Endothelial cell of umbilical vein (primary cell): Measurements from ENCODE around the gene LIME1. TPM values are rescaled to one million over a fixed set of nuclear protein-coding genes. Genes with fewer than 3 reads are reported as not detected.

ENCODE experiments used
- BruUV-seq: library from RNA; stranded (reverse); fragments of 400-500 nt; replicated peaks from 2 replicates; lab custom pipeline; 2021; lab: Mats Ljungman, UMichigan
- CTCF ChIA-PET: fragments of 300-600, 350-600 bp; sonication (Branson Sonifier 250); formaldehyde crosslinking; loops from one replicate; lab custom pipeline; 2021; ENCODE audit warnings: antibody characterized with exemption, inconsistent platforms; lab: Charles Lee
- POLR2A ChIA-PET: fragments of 300-600, 350-600 bp; sonication (Branson Sonifier 250); formaldehyde crosslinking; loops from one replicate; lab custom pipeline; 2021; ENCODE audit warnings: antibody characterized with exemption, inconsistent platforms; lab: Charles Lee
- DNase-seq: peaks from one replicate; pipeline ENCODE4 v3.0.0-alpha.2; 2011; ENCODE audit warnings: low read depth, low spot score
- FAIRE-seq: peaks from 2 replicates; lab custom pipeline; 2011; peaks lifted over from hg19 to GRCh38; lab: Jason Lieb, UNC
- H2AFZ ChIP-seq: 2 replicates; pipeline ENCODE4 v1.6.0; 2012; ENCODE audit warnings: low read depth, low read length, control low read depth, inconsistent platforms
- H3K27ac ChIP-seq: 2 replicates; pipeline ENCODE4 v1.5.1; 2011; ENCODE audit warnings: low read depth, mild to moderate bottlenecking, control low read depth, low read length, moderate library complexity; ENCODE audit not compliant: insufficient read depth
- H3K27me3 ChIP-seq, 2 experiments: 2 replicates each; pipeline versions ENCODE4 v1.6.0 to v1.6.1; 2011; ENCODE audit warnings: low read length in 2 of 2, mixed read lengths in 1 of 2; ENCODE audit not compliant: control insufficient read depth in 2 of 2, insufficient read depth in 2 of 2
- H3K36me3 ChIP-seq, 2 experiments: 2 replicates in 1 of 2; 3 replicates in 1 of 2; pipeline ENCODE4 v1.5.1; 2011; ENCODE audit warnings: low read length in 2 of 2, mild to moderate bottlenecking in 1 of 2, moderate library complexity in 1 of 2; ENCODE audit not compliant: control insufficient read depth in 2 of 2, insufficient read depth in 2 of 2; ENCODE audit errors: extremely low read depth in 1 of 2
- H3K4me1 ChIP-seq: 3 replicates; pipeline ENCODE4 v1.5.1; 2011; ENCODE audit warnings: mild to moderate bottlenecking, low read length; ENCODE audit not compliant: control insufficient read depth, insufficient read depth; ENCODE audit errors: extremely low read depth
- H3K4me2 ChIP-seq: 2 replicates; pipeline ENCODE4 v1.6.1; 2011; ENCODE audit warnings: low read length, control low read depth, mixed read lengths; ENCODE audit not compliant: insufficient read depth
- H3K4me3 ChIP-seq, 3 experiments: fragments of 200-600 bp in 1 of 3; sonication (generic), shearing (Covaris generic) in 1 of 3; replicated peaks in 1 of 3; 2 replicates each; pipeline ENCODE4 v1.5.1; 2011 to 2016; ENCODE audit warnings: control low read depth in 3 of 3, low read length in 3 of 3, mild to moderate bottlenecking in 2 of 3, inconsistent platforms in 1 of 3, low read depth in 1 of 3, moderate library complexity in 1 of 3; ENCODE audit not compliant: insufficient read depth in 1 of 3
- H3K79me2 ChIP-seq: 2 replicates; pipeline ENCODE4 v1.6.0; 2012; ENCODE audit warnings: low read length, inconsistent platforms; ENCODE audit not compliant: control insufficient read depth, insufficient read depth
- H3K9ac ChIP-seq: replicated peaks from 2 replicates; pipeline ENCODE3; 2011; ENCODE audit warnings: low read length, control low read depth; ENCODE audit not compliant: insufficient read depth; ENCODE audit errors: extremely low read depth
- H3K9me1 ChIP-seq: replicated peaks from 3 replicates; pipeline ENCODE4 v1.6.0; 2011; ENCODE audit warnings: mild to moderate bottlenecking, low read length; ENCODE audit not compliant: control insufficient read depth, insufficient read depth; ENCODE audit errors: extremely low read depth
- H3K9me3 ChIP-seq: replicated peaks from 2 replicates; pipeline ENCODE4 v1.5.1; 2012; ENCODE audit warnings: low read length, inconsistent platforms; ENCODE audit not compliant: control insufficient read depth, insufficient read depth
- H4K20me1 ChIP-seq: replicated peaks from 2 replicates; pipeline ENCODE3; 2011; ENCODE audit warnings: mild to moderate bottlenecking, low read length; ENCODE audit not compliant: control insufficient read depth, insufficient read depth; ENCODE audit errors: extremely low read depth
- EZH2 ChIP-seq: IDR thresholded peaks from 2 replicates; pipeline ENCODE4 v1.6.1; 2012; ENCODE audit warnings: borderline replicate concordance, low read depth, mild to moderate bottlenecking, moderate library complexity, low read length, inconsistent platforms; ENCODE audit not compliant: severe bottlenecking
- FOS ChIP-seq: IDR thresholded peaks from 2 replicates; pipeline ENCODE4 v1.6.1; 2011; ENCODE audit warnings: mild to moderate bottlenecking, low read length, moderate library complexity, borderline replicate concordance; ENCODE audit not compliant: insufficient read depth
- GATA2 ChIP-seq: IDR thresholded peaks from 2 replicates; pipeline ENCODE4 v1.7.0; 2011; ENCODE audit warnings: low read depth, mild to moderate bottlenecking, moderate library complexity, mixed read lengths, low read length; ENCODE audit not compliant: insufficient read length, insufficient read depth
- JUN ChIP-seq: IDR thresholded peaks from 2 replicates; pipeline ENCODE4 v1.6.1; 2011; ENCODE audit warnings: borderline replicate concordance, low read depth; ENCODE audit not compliant: insufficient read length, insufficient read depth
- MYC ChIP-seq: IDR thresholded peaks from one replicate; pipeline ENCODE4 v1.6.1; 2011; ENCODE audit warnings: mild to moderate bottlenecking, low read depth, low read length
- POLR2A ChIP-seq: IDR thresholded peaks from 2 replicates; pipeline ENCODE4 v1.6.1; 2012; ENCODE audit warnings: low read depth, mild to moderate bottlenecking, control low read depth, low read length
- POLR2AphosphoS5 ChIP-seq: IDR thresholded peaks from 2 replicates; pipeline ENCODE4 v1.6.1; 2012; ENCODE audit warnings: low read depth, mild to moderate bottlenecking, control low read depth, low read length, moderate library complexity; ENCODE audit not compliant: insufficient read depth
- dilution Hi-C: fragments of 300-500 bp; cut with MboI; formaldehyde crosslinking; loops from one replicate; pipeline ENCODE4 v1.15.0; 2019; ENCODE audit warnings: low sequenced_read_pairs; ENCODE audit not compliant: extremely low pct_ligation_motif_present
- intact Hi-C: fragments of 100-400 bp; cut with micrococcal nuclease; formaldehyde crosslinking; loops from one replicate; pipeline ENCODE4 v1.10.0; 2022
- polyA plus RNA-seq, 4 experiments: library from polyadenylated mRNA; depleted of rRNA in 3 of 4; stranded (reverse) in 3 of 4; unstranded in 1 of 4; fragments of >200 nt; gene quantifications; 2 replicates each; pipeline versions ENCODE4 v1.2.1 to v1.2.3, GENCODE V29; 2011 to 2012; ENCODE audit warnings: missing spikeins in 1 of 4
- total RNA-seq: library from RNA; stranded (reverse); gene quantifications from 2 replicates; pipeline ENCODE4 v1.2.3, GENCODE V29; 2021
- TF ChIP-seq, protein P1 (sequence below), 2 donors: IDR thresholded peaks; 1 replicate in 1 of 2; 2 replicates in 1 of 2; pipeline ENCODE4 v1.5.1; 2011; ENCODE audit warnings: low read length in 2 of 2, mild to moderate bottlenecking in 2 of 2, moderate library complexity in 2 of 2, control low read depth in 1 of 2, inconsistent platforms in 1 of 2, low read depth in 1 of 2; ENCODE audit not compliant: insufficient read depth in 1 of 2; ENCODE audit errors: extremely low read depth in 1 of 2
- TF ChIP-seq, protein P2 (sequence below): IDR thresholded peaks from 2 replicates; pipeline ENCODE4 v1.6.1; 2011; ENCODE audit not compliant: insufficient read depth, insufficient read length

Gene LIME1
- total and polyA plus RNA-seq, 2 donors (not counting 3 experiments of a cell fraction or from before 2014, with no cell fraction given) = 10.7 to 12.2 TPM

- Histone ChIP-seq H3K79me2 (no peaks in the 10 kb centered on the region), H2AFZ (no peak overlapping the region), H4K20me1 (no peaks in the 10 kb centered on the region), H3K4me3 (peak overlapping the region in 1 of 3 experiments; percentile 72), H3K9me1 (no peaks in the 10 kb centered on the region), H3K9me3 (no peaks in the 10 kb centered on the region), H3K4me1 (peaks cover 9% of the 10 kb centered on the region), H3K9ac (peak overlapping the region; percentile 28), H3K27ac (no peak overlapping the region), H3K36me3 (peaks cover 0 to 19% of the 10 kb centered on the region in 2 experiments), H3K4me2 (peak overlapping the region; percentile 76), H3K27me3 (no peaks in the 10 kb centered on the region)
- BruUV-seq = no TSS peak
- ChIA-PET POLR2A (no interaction called here), CTCF (interaction anchor here (0.8 to 2.0 kb wide), 13 partner anchors 34 to 297 kb away, joined by 3 to 12 read pairs (median 5); partner anchors contain the start of genes ARFRP1, RTEL1, TNFRSF6B and TPD52L2)
- TF ChIP-seq FOS (no peak), JUN (no peak), POLR2A (no peak), EZH2 (no peak), POLR2AphosphoS5 (no peak), GATA2 (no peak), MYC (no peak)
- TF ChIP-seq, protein P1, sequence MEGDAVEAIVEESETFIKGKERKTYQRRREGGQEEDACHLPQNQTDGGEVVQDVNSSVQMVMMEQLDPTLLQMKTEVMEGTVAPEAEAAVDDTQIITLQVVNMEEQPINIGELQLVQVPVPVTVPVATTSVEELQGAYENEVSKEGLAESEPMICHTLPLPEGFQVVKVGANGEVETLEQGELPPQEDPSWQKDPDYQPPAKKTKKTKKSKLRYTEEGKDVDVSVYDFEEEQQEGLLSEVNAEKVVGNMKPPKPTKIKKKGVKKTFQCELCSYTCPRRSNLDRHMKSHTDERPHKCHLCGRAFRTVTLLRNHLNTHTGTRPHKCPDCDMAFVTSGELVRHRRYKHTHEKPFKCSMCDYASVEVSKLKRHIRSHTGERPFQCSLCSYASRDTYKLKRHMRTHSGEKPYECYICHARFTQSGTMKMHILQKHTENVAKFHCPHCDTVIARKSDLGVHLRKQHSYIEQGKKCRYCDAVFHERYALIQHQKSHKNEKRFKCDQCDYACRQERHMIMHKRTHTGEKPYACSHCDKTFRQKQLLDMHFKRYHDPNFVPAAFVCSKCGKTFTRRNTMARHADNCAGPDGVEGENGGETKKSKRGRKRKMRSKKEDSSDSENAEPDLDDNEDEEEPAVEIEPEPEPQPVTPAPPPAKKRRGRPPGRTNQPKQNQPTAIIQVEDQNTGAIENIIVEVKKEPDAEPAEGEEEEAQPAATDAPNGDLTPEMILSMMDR (IDR thresholded peaks at IDR 0.05; ENCODE audit: extremely low read depth in 1 of 2, insufficient read depth in 1 of 2, low read depth in 1 of 2, low read length in 2 of 2) = no peak
- TF ChIP-seq, protein P2, sequence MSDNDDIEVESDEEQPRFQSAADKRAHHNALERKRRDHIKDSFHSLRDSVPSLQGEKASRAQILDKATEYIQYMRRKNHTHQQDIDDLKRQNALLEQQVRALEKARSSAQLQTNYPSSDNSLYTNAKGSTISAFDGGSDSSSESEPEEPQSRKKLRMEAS = no peak
- intact Hi-C loops (loop anchor here (2.0 kb wide), 1 partner anchor 35 kb away; the partner anchor contains the start of gene ARFRP1), dilution Hi-C loops (no loop called here)
- DNase-seq = no peak
- FAIRE-seq = no peak
These were observed 4.9 kb downstream of the LIME1 start for GRCh38 chr20:63741354-63741675.
